CD4-positive, CD25-positive, alpha-beta regulatory T cell (primary cell): ENCODE measurements around the gene PRSS12. TPM values are rescaled to one million over a fixed set of nuclear protein-coding genes. Genes with fewer than 3 reads are reported as not detected.
"Not testable (repeated sequence)": the region's sequence is repeated elsewhere in the genome, so short reads cannot be mapped to it uniquely, and the experiment has no call there.

Source experiments
- ATAC-seq, 2 donors: fragments of 150-1000 bp; cut with Tn5 transposase; one replicate each; pipeline ENCODE4 v1.10.0; 2021; ENCODE audit warnings: low read depth in 2 of 2, moderate number of reproducible peaks in 2 of 2, moderate library complexity in 1 of 2
- DNase-seq, 3 donors: peaks; one replicate each; pipeline versions ENCODE4 v3.0.0 to v3.0.0-alpha.2; 2012 to 2022; ENCODE audit warnings: mixed read lengths in 1 of 3
- H3K27ac ChIP-seq: one replicate; pipeline ENCODE4 v1.7.0; 2013; ENCODE audit warnings: mild to moderate bottlenecking, low read length; ENCODE audit not compliant: insufficient read depth, poor library complexity, severe bottlenecking
- H3K27me3 ChIP-seq: one replicate; pipeline ENCODE4 v1.7.0; 2013; ENCODE audit warnings: low read length; ENCODE audit not compliant: control insufficient read depth, insufficient read depth
- H3K36me3 ChIP-seq: one replicate; pipeline ENCODE4 v1.7.0; 2013; ENCODE audit warnings: mild to moderate bottlenecking, low read length, moderate library complexity; ENCODE audit not compliant: control insufficient read depth, insufficient read depth
- H3K4me1 ChIP-seq: 2 replicates; pipeline ENCODE4 v1.7.0; 2013; ENCODE audit warnings: mild to moderate bottlenecking, low read length; ENCODE audit not compliant: insufficient read depth, control insufficient read depth, poor library complexity, severe bottlenecking
- H3K4me3 ChIP-seq: one replicate; pipeline ENCODE4 v1.7.0; 2013; ENCODE audit warnings: low read depth, mild to moderate bottlenecking, low read length, moderate library complexity
- H3K9me3 ChIP-seq, 2 experiments: 1 replicate in 1 of 2; 2 replicates in 1 of 2; pipeline ENCODE4 v1.7.0; 2013; ENCODE audit warnings: low read length in 2 of 2, mild to moderate bottlenecking in 1 of 2, moderate library complexity in 1 of 2; ENCODE audit not compliant: control insufficient read depth in 2 of 2
- H3K27ac Mint-ChIP-seq, 3 donors: one replicate each; pipeline ENCODE4 v1.8.0; 2020 to 2022; ENCODE audit warnings: mild to moderate bottlenecking in 3 of 3, mixed read lengths in 3 of 3, moderate library complexity in 2 of 3
- H3K27me3 Mint-ChIP-seq: one replicate; pipeline ENCODE4 v1.8.0; 2022; ENCODE audit warnings: mild to moderate bottlenecking, mixed read lengths
- H3K36me3 Mint-ChIP-seq: one replicate; pipeline ENCODE4 v1.8.0; 2020; ENCODE audit warnings: mixed read lengths
- H3K4me1 Mint-ChIP-seq, 4 donors: one replicate each; pipeline ENCODE4 v1.8.0; 2020 to 2022; ENCODE audit warnings: mixed read lengths in 4 of 4, mild to moderate bottlenecking in 1 of 4
- H3K4me3 Mint-ChIP-seq, 4 donors: one replicate each; pipeline ENCODE4 v1.8.0; 2020 to 2022; ENCODE audit warnings: mild to moderate bottlenecking in 4 of 4, mixed read lengths in 4 of 4, moderate library complexity in 3 of 4
- H3K9me3 Mint-ChIP-seq, 7 donors: one replicate each; pipeline ENCODE4 v1.8.0; 2020 to 2022; ENCODE audit warnings: mixed read lengths in 7 of 7, mild to moderate bottlenecking in 3 of 7, moderate library complexity in 2 of 7
- polyA plus RNA-seq, 4 donors: library from polyadenylated mRNA; unstranded; fragments of 300-500 nt; fragmentation: Illumina TruSeq; gene quantifications; one replicate each; pipeline ENCODE4 v1.2.3, GENCODE V29; 2021
- total RNA-seq: library from RNA; stranded (reverse); gene quantifications from one replicate; pipeline ENCODE4 v1.2.3, GENCODE V29; 2022

PRSS12 gene, protein sequence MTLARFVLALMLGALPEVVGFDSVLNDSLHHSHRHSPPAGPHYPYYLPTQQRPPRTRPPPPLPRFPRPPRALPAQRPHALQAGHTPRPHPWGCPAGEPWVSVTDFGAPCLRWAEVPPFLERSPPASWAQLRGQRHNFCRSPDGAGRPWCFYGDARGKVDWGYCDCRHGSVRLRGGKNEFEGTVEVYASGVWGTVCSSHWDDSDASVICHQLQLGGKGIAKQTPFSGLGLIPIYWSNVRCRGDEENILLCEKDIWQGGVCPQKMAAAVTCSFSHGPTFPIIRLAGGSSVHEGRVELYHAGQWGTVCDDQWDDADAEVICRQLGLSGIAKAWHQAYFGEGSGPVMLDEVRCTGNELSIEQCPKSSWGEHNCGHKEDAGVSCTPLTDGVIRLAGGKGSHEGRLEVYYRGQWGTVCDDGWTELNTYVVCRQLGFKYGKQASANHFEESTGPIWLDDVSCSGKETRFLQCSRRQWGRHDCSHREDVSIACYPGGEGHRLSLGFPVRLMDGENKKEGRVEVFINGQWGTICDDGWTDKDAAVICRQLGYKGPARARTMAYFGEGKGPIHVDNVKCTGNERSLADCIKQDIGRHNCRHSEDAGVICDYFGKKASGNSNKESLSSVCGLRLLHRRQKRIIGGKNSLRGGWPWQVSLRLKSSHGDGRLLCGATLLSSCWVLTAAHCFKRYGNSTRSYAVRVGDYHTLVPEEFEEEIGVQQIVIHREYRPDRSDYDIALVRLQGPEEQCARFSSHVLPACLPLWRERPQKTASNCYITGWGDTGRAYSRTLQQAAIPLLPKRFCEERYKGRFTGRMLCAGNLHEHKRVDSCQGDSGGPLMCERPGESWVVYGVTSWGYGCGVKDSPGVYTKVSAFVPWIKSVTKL
- not detected for total RNA-seq
- polyA plus RNA-seq = under 1 TPM in 1 of 4 donors, not detected in 3; 0.05 TPM

DNA sequence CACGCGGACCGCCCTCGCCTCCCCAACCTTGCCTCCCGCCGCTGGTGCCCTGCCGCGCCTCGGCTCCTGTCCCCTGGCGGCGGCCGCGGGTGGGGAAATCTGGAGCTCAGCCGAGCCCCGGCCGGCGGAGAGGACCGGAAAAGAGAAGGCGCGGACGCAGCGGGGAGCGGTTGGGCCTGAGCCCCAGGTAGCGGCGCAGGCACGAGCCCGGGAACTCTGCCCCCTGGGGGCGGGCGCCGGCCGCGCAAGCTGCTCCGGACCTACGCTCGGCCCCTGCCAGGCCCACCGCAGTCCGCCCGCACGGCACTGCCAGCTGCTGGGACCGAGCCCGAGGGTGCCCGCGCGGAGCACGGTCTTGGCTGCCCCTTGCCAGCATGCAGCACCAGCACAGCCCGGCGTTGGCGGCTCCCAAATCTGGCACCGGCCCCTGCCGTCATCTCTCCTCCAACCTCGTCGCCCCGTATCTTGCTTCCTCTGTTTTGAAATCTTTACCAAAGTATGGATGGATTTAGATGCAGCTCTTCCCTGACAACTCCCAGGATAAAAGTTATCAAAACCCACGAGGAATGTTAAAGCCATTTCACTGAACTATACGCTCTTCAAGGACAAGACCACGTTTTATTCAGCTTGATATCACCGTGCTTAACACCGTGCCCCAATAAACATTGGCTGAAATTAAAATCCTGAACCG lies at the start of gene PRSS12:
TSS of gene PRSS12 (minus strand) at position 161 of the 691 bp plus-strand sequence. CDS start 283 bp downstream, outside the sequence.
- no peaks in the 10 kb centered on the region for H3K9me3 ChIP-seq
- no peaks in the 10 kb centered on the region for H3K36me3 Mint-ChIP-seq
- H3K4me3 Mint-ChIP-seq = peak within 1 kb of the TSS in 3 of 4 donors; percentile 47 to 81 (median 72)
- peaks cover 75% of the 10 kb centered on the region for H3K27me3 Mint-ChIP-seq
- no peaks in the 10 kb centered on the region for H3K36me3 ChIP-seq
- peaks cover 7% of the 10 kb centered on the region for H3K4me1 ChIP-seq
- peaks cover 6 to 14% (median 9%) of the 10 kb centered on the region in 4 donors for H3K4me1 Mint-ChIP-seq
- DNase-seq (peak; percentile 7 to 65 (median 26)), ATAC-seq (peak; percentile 66)
- peaks cover 31% of the 10 kb centered on the region for H3K27me3 ChIP-seq
- peaks cover 0 to 5% (median 0%) of the 10 kb centered on the region in 7 donors for H3K9me3 Mint-ChIP-seq
- no peak within 1 kb of the TSS for H3K4me3 ChIP-seq
- no peak within 1 kb of the TSS for H3K27ac ChIP-seq
- peak within 1 kb of the TSS in 1 of 3 donors; percentile 88 for H3K27ac Mint-ChIP-seq

DNA sequence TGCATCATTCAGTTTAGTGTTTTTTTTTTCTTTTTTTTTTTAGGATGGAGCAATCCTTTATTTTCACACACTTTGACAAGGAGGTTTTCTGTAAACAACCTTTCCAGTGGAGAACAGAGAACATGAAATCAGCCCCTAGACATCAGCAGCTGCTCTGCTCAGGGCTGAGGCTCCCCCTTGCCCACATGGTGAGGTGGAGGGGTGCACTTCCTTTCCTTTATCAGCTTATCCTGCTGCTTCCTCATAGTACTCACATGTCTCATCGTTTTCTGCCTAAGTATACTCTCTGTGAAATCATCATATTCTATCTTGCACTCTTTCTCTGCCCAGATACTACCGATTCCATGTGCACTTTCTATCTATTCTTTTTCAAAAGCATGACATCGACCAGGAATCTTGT lies 47.6 kb upstream of the PRSS12 start:
- no peak for ATAC-seq
- Mint-ChIP-seq H3K36me3 (no peaks in the 10 kb centered on the region), H3K27me3 (peaks cover 13% of the 10 kb centered on the region), H3K4me3 (no peak overlapping the region), H3K9me3 (no peaks in the 10 kb centered on the region), H3K27ac (no peak overlapping the region), H3K4me1 (no peaks in the 10 kb centered on the region)
- DNase-seq = no peak
- Histone ChIP-seq H3K4me1 (no peaks in the 10 kb centered on the region), H3K4me3 (no peak overlapping the region), H3K27me3 (peaks cover 9% of the 10 kb centered on the region), H3K27ac (no peak overlapping the region), H3K36me3 (no peaks in the 10 kb centered on the region), H3K9me3 (no peaks in the 10 kb centered on the region)

DNA sequence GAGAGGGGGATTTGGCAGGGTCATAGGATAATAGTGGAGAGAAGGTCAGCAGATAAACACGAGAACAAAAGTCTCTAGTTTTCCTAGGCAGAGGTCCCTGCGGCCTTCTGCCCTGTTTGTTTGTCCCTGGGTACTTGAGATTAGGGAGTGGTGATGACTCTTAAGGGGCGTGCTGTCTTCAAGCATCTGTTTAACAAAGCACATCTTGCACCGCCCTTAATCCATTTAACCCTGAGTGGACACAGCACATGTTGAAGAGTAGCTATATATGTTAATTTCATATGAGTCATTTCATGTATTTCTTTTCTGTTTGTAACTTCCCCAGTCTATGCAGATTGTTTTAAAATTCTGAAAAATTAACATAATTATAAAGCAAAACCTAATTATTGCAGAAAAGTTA lies 47.1 kb upstream of the PRSS12 start:
- H3K36me3 Mint-ChIP-seq, H3K4me1 Mint-ChIP-seq, H3K27ac ChIP-seq, DNase-seq, H3K36me3 ChIP-seq, H3K4me3 Mint-ChIP-seq, H3K9me3 ChIP-seq, ATAC-seq, H3K27ac Mint-ChIP-seq, H3K9me3 Mint-ChIP-seq, H3K4me1 ChIP-seq, H3K27me3 ChIP-seq, H3K4me3 ChIP-seq: not testable (repeated sequence)
- H3K27me3 Mint-ChIP-seq = peaks cover 13% of the 10 kb centered on the region

DNA sequence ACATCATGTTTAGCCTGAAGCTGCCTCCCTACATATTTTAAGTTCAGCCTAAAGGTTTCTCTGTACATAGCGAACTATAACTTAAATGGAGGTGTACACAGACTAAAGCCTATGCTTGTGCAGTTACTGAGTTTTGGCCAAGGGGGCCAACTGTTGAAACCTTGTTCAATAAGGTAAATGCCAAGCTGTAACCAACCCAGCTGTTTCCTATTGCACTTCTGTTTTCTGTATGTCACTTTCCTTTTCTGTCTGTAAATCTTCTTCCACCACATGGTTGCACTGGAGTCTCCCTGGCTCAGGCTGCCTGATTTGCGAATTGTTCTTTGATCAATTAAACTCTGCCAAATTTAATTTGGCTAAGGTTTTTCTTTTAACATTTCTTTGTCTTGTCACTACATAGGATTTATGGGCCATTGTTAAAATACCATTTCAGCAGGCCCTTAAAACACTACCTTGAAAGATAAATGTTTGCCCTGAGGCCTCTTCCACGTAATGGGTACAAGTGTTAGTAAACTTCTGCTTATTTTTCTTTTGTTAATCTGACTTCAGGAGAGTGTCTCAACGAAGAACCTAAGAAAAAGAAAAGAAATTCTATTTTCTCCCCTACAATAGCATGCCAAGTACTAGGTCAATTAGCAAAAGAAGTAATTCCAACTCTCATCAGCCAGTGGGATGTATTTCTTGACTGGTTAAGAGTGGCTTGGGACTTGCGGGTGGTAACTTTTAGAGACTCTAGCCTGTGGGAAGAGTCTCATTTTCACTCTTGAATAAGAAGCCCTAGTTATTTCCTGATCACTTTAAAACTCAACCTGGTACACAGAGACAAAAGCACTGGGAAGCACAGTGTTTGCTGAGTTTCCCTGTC lies 45.7 kb upstream of the PRSS12 start:
- no peaks in the 10 kb centered on the region for H3K9me3 Mint-ChIP-seq
- peaks cover 13% of the 10 kb centered on the region for H3K27me3 Mint-ChIP-seq
- ATAC-seq (no peak), DNase-seq (peak in 1 of 3 donors; percentile 3)
- H3K4me3 ChIP-seq = no peak overlapping the region
- H3K4me3 Mint-ChIP-seq = no peak overlapping the region
- no peaks in the 10 kb centered on the region for H3K36me3 Mint-ChIP-seq
- no peak overlapping the region for H3K27ac ChIP-seq
- H3K27ac Mint-ChIP-seq = no peak overlapping the region
- H3K27me3 ChIP-seq = peaks cover 9% of the 10 kb centered on the region
- no peaks in the 10 kb centered on the region for H3K4me1 Mint-ChIP-seq
- H3K4me1 ChIP-seq = no peaks in the 10 kb centered on the region
- no peaks in the 10 kb centered on the region for H3K36me3 ChIP-seq
- no peaks in the 10 kb centered on the region for H3K9me3 ChIP-seq

DNA sequence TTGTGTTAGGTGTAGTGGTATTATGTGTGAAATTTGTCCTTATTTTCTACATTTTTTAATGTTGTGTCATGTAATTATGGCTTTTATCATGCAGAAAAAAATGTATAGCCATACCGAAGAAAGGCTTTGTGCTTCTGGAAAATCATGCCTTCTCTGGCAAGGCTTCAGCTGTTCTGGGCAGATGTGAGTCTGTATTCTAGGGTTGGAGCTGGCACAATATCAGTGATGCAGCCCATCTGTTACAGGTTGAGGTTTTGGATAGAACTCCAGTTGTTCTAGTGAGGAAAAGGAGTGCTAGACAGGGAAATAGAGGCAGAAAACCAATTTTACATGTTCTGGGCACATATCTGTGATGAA lies 44.8 kb upstream of the PRSS12 start:
- Mint-ChIP-seq H3K36me3 (no peaks in the 10 kb centered on the region), H3K4me3 (no peak overlapping the region), H3K27me3 (peaks cover 13% of the 10 kb centered on the region), H3K9me3 (peaks cover 0 to 7% (median 0%) of the 10 kb centered on the region in 7 donors), H3K27ac (no peak overlapping the region), H3K4me1 (no peaks in the 10 kb centered on the region)
- Histone ChIP-seq H3K27me3 (peaks cover 9% of the 10 kb centered on the region), H3K9me3 (no peaks in the 10 kb centered on the region), H3K4me3 (no peak overlapping the region), H3K36me3 (no peaks in the 10 kb centered on the region), H3K27ac (no peak overlapping the region), H3K4me1 (no peaks in the 10 kb centered on the region)
- no peak for ATAC-seq
- no peak for DNase-seq

DNA sequence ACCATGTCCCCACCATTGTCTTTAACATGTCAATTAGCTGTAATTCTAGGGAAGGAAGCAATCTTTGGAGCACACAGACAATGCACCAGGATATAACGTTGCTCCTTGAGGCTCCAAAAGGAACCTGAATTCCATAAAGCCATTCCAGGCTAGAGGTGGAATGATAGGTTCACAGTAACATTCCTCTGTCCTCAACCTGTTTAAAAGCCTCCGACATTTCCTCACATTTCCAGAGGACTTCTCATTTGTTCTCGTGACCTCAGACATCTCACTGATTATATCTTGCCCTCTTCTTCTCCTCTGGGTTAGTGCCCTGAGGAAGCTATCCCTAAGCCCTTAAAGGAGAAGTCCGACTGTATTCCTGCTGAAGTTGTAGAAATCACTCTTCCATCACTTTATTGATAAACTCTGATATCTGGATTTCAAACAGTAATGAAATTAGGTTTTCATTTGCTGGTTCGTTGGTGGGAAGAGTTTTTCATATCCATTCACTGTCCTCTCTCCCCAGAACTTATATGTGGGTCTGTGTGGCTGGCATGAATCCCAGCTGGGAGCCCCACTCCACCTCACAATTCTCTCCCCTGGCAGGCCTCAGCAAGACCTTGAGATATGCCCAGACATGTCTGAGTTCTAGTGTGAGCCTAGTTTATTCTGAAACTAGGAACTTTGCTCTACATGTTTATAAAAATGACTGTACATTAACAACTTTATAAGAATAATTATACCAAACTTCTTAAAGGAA lies 44.2 kb upstream of the PRSS12 start:
- Histone ChIP-seq H3K27ac (no peak overlapping the region), H3K36me3 (no peaks in the 10 kb centered on the region), H3K4me3 (no peak overlapping the region), H3K9me3 (no peaks in the 10 kb centered on the region), H3K4me1 (no peaks in the 10 kb centered on the region), H3K27me3 (peaks cover 9% of the 10 kb centered on the region)
- H3K4me1 Mint-ChIP-seq = no peaks in the 10 kb centered on the region
- DNase-seq (no peak), ATAC-seq (no peak)
- no peaks in the 10 kb centered on the region for H3K36me3 Mint-ChIP-seq
- H3K27ac Mint-ChIP-seq = no peak overlapping the region
- H3K4me3 Mint-ChIP-seq = no peak overlapping the region
- peaks cover 0 to 7% (median 0%) of the 10 kb centered on the region in 7 donors for H3K9me3 Mint-ChIP-seq
- H3K27me3 Mint-ChIP-seq = peaks cover 9% of the 10 kb centered on the region
